Stomach (tissue), 4 donors: ENCODE data around the gene GALNT8.

Experiments
- CTCF ChIP-seq, 7 experiments: fragments of 450-650 bp in 4 of 7; fragments of 200-600 bp in 3 of 7; sonication (generic) in 3 of 7; IDR thresholded peaks; one replicate each; pipeline ENCODE4 v1.5.1; 2016 to 2019; ENCODE audit warnings: antibody characterized with exemption in 7 of 7, control low read depth in 2 of 7, mild to moderate bottlenecking in 1 of 7
- EP300 ChIP-seq: sonication (generic); formaldehyde crosslinking; IDR thresholded peaks from one replicate; pipeline ENCODE4 v1.6.1; 2017; ENCODE audit warnings: antibody characterized with exemption
- POLR2A ChIP-seq, 4 donors: fragments of 450-650 bp; IDR thresholded peaks; one replicate each; pipeline ENCODE4 v1.6.1; 2016; ENCODE audit warnings: antibody characterized with exemption in 4 of 4, control low read depth in 2 of 4, mild to moderate bottlenecking in 1 of 4, moderate library complexity in 1 of 4
- POLR2AphosphoS5 ChIP-seq, 3 donors: sonication (generic); formaldehyde crosslinking; IDR thresholded peaks; one replicate each; pipeline ENCODE4 v1.6.1; 2016; ENCODE audit warnings: antibody characterized with exemption in 3 of 3

GRCh38 chr12:4806439-4807115, 86.4 kb downstream of the GALNT8 start:
- TF ChIP-seq POLR2A (IDR thresholded peaks at IDR 0.05) (no peak), CTCF (IDR thresholded peaks at IDR 0.05) (no peak), EP300 (no peak), POLR2AphosphoS5 (IDR thresholded peaks at IDR 0.05) (no peak)
